Measurements from ENCODE around the gene CORO7. TPM values are rescaled to one million over a fixed set of nuclear protein-coding genes. Genes with fewer than 3 reads are reported as not detected.
A peak's percentile ranks its signal among the peaks of the same experiment; 100 is the strongest.
"Not testable (repeated sequence)": the region's sequence is repeated elsewhere in the genome, so short reads cannot be mapped to it uniquely, and the experiment has no call there.

The CORO7 gene
- total RNA-seq, 2 experiments from 2014 or later = 168 to 186 TPM

- Mint-ChIP-seq H3K36me3 (peaks cover 12% of the 10 kb centered on the region), H3K9me3 (no peaks in the 10 kb centered on the region), H3K27me3 (no peaks in the 10 kb centered on the region), H3K4me1 (peaks cover 7% of the 10 kb centered on the region), H3K4me3 (no peak overlapping the region), H3K27ac (no peak overlapping the region)
- peak; percentile 30 for DNase-seq
- POLR2A ChIA-PET = interaction anchor here (0.9 to 1.3 kb wide), 3 partner anchors 12 to 131 kb away, joined by 3 to 4 read pairs (median 3); partner anchors contain the start of gene TFAP4
- no peak for ATAC-seq (ENCODE audit: low read depth)
Measured at GRCh38 chr16:4403133-4403949, 13.1 kb downstream of the CORO7 start.

DNA sequence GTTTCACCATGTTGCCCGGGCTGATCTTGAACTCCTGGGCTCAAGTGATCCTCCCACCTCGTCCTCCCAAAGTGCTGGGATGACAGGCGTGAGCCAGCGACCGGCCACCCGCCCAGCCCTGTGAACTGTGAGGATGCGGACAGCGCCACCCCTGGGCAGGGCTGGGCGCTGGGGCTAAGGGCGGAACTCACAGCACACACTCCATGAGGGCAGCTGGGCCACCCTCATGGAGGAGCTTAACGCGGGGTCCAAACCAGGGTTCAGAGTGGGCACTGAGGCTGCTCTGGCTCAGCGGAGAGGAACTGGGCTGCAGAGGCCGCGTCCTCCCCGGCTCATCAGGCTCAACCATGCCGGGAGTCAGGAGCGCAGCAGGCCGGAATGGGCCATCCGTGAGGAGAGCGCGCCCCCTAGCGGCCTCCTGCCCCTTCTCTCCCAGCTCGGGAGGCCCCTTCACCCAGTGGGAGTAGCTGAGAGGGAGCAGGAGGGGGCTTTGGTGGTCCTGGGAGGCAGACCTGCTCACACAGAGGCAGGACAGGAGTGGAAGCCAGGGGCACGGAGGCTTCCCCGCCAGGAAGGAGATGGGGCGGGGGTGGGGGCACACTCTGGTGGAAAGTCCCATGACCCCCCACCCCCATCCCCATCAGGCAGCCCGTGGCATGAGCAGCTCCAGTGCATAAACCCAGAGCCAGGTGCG is 13.8 kb downstream of the CORO7 start:
- Mint-ChIP-seq H3K4me3 (no peak overlapping the region), H3K4me1 (peaks cover 7% of the 10 kb centered on the region), H3K27me3 (no peaks in the 10 kb centered on the region), H3K27ac (no peak overlapping the region), H3K9me3 (no peaks in the 10 kb centered on the region), H3K36me3 (peaks cover 12% of the 10 kb centered on the region)
- POLR2A ChIA-PET = interaction anchor here (1.2 to 1.3 kb wide), 2 partner anchors 13 to 130 kb away, joined by 3 to 4 read pairs; partner anchors contain the start of gene TFAP4
- DNase-seq (peak; percentile 79), ATAC-seq (ENCODE audit: low read depth) (peak; percentile 71)

DNA sequence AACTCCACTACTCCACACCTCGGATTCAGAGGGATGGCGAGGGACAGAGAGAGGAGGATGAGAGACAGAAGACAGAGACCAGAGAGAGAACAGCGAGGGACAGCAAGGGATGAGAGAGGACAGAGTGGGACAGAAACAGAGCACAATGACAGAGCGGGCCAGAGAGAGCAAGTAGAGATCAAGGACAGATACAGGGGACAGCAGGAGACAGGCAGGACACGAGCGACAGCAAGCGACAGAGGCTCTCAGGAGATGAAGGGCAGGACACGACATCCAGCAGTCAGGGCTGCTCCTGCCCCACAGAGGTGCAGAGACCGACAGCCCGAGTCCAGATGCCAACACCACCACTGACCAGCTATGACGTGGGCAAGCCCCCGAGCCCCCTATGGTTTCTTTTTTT is 14.9 kb downstream of the CORO7 start:
- Mint-ChIP-seq H3K27me3 (no peaks in the 10 kb centered on the region), H3K4me1 (peaks cover 7% of the 10 kb centered on the region), H3K4me3 (no peak overlapping the region), H3K36me3 (peaks cover 12% of the 10 kb centered on the region), H3K9me3 (no peaks in the 10 kb centered on the region), H3K27ac (no peak overlapping the region)
- DNase-seq = no peak
- POLR2A ChIA-PET = no interaction called here
- no peak for ATAC-seq (ENCODE audit: low read depth)

- DNase-seq (no peak), ATAC-seq (ENCODE audit: low read depth) (no peak)
- POLR2A ChIA-PET = no interaction called here
- Mint-ChIP-seq H3K4me1 (peaks cover 7% of the 10 kb centered on the region), H3K4me3 (no peak overlapping the region), H3K27ac (no peak overlapping the region), H3K36me3 (peaks cover 12% of the 10 kb centered on the region), H3K27me3 (no peaks in the 10 kb centered on the region), H3K9me3 (no peaks in the 10 kb centered on the region)
Measured at GRCh38 chr16:4401094-4401501, 15.3 kb downstream of the CORO7 start.

DNA sequence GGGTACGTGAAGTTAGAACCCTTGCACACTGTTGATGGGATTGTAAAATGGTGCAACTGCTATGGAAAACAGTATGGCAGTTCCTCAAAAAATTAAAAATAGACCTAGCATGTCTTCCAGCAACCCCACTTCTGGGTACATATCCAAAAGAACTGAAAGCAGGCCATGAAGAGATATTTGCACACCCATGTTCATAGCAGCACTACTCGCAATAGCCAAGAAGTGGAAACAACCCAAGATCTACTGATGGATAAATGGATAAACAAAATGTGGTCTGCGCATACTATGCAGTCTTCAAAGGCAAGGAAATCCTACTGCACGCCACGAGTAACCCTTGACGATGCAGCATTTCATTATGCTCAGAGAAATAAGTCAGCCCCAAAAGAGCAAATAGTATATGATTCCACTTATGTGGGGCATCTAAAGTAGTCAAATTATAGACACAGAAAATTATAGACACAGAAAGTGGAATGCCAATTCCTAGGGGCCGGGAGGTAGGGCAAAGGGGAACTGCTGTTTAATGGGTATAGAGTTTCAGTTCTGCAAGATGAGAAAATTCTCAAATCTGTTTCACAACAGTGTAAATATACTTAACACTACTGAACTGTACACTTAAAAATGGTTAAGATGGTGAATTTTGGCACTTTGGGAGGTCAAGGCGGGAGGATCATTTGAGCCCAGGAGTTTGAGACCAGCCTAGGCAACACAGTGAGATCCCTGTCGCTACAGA is 17.2 kb downstream of the CORO7 start:
- Mint-ChIP-seq H3K36me3 (peaks cover 13% of the 10 kb centered on the region), H3K9me3 (no peaks in the 10 kb centered on the region), H3K27me3 (no peaks in the 10 kb centered on the region), H3K27ac (no peak overlapping the region), H3K4me3 (no peak overlapping the region), H3K4me1 (peaks cover 5% of the 10 kb centered on the region)
- DNase-seq (no peak), ATAC-seq (ENCODE audit: low read depth) (no peak)
- POLR2A ChIA-PET = interaction anchor here (0.7 kb wide), 1 partner anchor 61 kb away, joined by 3 read pairs; no protein-coding TSS in a partner anchor

DNA sequence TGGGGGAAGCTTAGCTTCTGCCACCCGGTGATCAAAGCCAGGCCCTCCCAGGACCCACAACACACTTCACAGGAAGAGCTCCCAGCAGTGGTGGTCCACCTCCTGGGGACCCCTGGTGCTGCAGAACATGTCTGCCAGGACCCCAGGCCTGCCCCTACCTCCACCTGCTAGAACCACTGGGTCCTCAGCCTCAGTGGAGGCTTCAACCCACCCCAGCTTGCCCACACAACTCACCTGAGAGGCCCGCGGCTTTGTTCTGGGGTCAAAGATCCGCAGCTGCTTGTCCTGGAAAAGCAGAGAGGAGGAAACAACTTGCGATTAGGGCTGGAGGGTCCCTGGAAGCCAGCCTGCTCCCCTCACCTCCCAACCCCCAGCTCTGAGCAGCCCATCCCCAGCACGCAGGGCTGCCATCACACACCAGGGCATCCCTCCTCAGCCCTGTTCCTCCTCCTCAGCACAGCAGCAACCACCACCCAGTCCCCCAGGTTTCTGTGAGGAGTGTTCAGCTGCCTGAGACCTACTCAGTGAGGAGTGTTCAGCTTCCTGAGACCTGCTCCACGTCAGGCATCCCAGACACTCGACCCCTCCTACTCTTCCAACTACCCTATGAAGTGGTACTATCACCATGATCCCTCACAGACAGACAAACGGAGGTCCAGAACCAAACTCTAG is 21.2 kb downstream of the CORO7 start:
- Mint-ChIP-seq H3K4me1 (peaks cover 4% of the 10 kb centered on the region), H3K9me3 (no peaks in the 10 kb centered on the region), H3K27ac (peak overlapping the region; percentile 66), H3K36me3 (peaks cover 10% of the 10 kb centered on the region), H3K4me3 (no peak overlapping the region), H3K27me3 (no peaks in the 10 kb centered on the region)
- ATAC-seq (ENCODE audit: low read depth) (no peak), DNase-seq (no peak)
- POLR2A ChIA-PET = no interaction called here

DNA sequence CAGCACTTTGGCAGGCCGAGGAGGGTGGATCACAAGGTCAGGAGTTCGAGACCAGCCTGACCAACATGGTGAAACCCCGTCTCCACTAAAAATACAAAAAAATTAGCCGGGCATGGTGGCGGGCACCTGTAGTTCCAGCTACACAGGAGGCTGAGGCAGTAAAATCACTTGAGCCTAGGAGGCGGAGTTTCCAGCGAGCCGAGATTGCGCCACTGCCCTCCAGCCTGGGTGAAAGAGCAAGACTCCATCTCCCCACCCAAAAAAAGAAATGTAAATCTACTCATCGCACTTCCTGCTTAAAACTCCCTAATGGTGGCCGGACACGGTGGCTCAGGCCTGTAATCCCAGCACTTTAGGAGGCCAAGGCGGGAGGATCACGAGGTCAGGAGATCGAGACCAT is 22.5 kb downstream of the CORO7 start:
- DNase-seq; H3K4me3 Mint-ChIP-seq; ATAC-seq (ENCODE audit: low read depth); H3K36me3 Mint-ChIP-seq; H3K9me3 Mint-ChIP-seq; POLR2A ChIA-PET; H3K27ac Mint-ChIP-seq; H3K27me3 Mint-ChIP-seq; H3K4me1 Mint-ChIP-seq: not testable (repeated sequence)

- POLR2A ChIA-PET = no interaction called here
- H3K36me3 Mint-ChIP-seq = peaks cover 10% of the 10 kb centered on the region
- DNase-seq (no peak), ATAC-seq (ENCODE audit: low read depth) (no peak)
- H3K27ac Mint-ChIP-seq = no peak overlapping the region
- no peaks in the 10 kb centered on the region for H3K9me3 Mint-ChIP-seq
- peaks cover 4% of the 10 kb centered on the region for H3K4me1 Mint-ChIP-seq
- no peaks in the 10 kb centered on the region for H3K27me3 Mint-ChIP-seq
- H3K4me3 Mint-ChIP-seq = no peak overlapping the region
Measured at GRCh38 chr16:4393240-4393600, 23.2 kb downstream of the CORO7 start.

DNA sequence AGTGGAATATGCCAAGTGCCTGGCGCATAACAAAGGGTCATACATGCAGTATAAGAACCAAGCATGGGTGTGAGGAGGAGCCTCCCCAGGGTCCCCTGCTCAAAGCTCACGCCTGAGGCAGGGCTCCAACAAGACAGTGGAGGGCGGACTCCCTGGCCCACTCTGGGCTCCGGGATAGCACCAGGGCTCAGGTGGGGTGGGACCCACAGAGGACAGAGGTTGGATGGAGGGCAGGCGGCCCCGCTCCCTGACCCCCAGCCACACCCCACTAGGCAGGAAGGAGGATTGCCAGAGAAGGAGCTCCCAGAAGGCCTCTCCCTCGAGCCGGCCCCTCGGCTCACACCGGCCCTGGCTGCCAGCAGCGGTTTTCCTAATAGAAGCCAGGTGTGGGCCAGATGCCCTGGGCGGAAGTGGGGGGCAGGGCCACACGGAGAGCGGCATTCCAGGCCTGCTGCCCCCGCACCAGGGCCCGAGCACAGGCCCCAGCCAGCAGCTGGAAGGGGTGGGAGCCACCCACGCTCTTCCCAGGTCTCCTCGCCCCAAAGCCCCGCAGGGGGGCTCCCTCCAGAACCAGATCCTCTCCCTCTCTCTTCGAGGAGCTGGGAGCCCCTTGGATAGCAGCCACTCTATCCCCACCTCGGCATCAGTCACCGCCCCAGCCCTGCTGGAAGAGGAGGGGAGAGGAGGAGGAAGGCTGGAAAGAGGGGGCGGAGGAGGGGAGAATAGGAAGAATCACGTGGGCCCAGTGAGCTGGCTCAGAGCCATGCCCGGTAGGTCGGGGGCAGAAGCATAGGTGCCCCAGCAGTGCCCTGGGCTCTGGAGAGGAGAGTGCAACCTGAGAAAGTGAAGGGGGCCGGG is 23.8 kb downstream of the CORO7 start:
- ATAC-seq (ENCODE audit: low read depth) = peak; percentile 9
- H3K27me3 Mint-ChIP-seq = no peaks in the 10 kb centered on the region
- no peak overlapping the region for H3K27ac Mint-ChIP-seq
- no peak for DNase-seq
- peaks cover 4% of the 10 kb centered on the region for H3K4me1 Mint-ChIP-seq
- POLR2A ChIA-PET = no interaction called here
- no peak overlapping the region for H3K4me3 Mint-ChIP-seq
- no peaks in the 10 kb centered on the region for H3K9me3 Mint-ChIP-seq
- peaks cover 10% of the 10 kb centered on the region for H3K36me3 Mint-ChIP-seq

DNA sequence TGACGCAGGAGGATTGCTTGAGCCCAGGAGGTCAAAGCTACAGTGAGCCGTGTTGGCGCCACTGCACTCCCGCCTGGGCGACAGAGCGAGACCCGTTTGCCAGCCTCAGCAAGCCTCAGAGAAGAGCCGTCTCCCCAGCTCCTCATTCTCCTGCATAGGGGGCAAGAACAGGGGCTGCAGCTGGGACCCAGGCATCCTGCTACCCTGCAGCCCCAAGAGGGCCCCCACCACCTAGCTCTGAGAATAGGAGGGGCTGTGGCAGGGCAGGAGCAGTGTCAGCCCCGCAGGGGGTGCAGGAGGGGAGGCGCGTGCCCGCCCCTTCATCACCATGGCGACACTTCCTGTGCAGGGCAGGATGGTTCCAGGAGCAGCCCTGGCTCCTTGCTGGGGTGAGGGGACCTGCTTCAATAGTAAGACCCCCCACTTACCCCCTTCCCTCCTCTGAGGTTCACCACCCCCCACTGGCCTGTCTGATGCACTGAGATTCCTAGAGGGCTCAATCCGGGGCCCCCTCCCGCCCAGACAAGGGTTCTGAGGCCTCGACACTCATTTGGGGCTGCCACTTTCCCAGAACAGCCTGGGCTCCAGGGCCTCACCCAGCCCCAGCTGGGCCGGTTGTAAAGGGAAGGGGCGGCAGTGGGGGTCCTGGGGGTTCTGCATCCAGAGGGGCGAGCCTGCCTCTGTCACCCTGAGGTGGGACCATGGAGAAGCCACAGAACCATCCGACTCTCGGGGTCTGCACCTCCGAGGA is 24.6 kb downstream of the CORO7 start:
- H3K27ac Mint-ChIP-seq = no peak overlapping the region
- peaks cover 10% of the 10 kb centered on the region for H3K36me3 Mint-ChIP-seq
- no peaks in the 10 kb centered on the region for H3K27me3 Mint-ChIP-seq
- peak; percentile 34 for ATAC-seq (ENCODE audit: low read depth)
- POLR2A ChIA-PET = no interaction called here
- no peak for DNase-seq
- peaks cover 4% of the 10 kb centered on the region for H3K4me1 Mint-ChIP-seq
- no peaks in the 10 kb centered on the region for H3K9me3 Mint-ChIP-seq
- no peak overlapping the region for H3K4me3 Mint-ChIP-seq

DNA sequence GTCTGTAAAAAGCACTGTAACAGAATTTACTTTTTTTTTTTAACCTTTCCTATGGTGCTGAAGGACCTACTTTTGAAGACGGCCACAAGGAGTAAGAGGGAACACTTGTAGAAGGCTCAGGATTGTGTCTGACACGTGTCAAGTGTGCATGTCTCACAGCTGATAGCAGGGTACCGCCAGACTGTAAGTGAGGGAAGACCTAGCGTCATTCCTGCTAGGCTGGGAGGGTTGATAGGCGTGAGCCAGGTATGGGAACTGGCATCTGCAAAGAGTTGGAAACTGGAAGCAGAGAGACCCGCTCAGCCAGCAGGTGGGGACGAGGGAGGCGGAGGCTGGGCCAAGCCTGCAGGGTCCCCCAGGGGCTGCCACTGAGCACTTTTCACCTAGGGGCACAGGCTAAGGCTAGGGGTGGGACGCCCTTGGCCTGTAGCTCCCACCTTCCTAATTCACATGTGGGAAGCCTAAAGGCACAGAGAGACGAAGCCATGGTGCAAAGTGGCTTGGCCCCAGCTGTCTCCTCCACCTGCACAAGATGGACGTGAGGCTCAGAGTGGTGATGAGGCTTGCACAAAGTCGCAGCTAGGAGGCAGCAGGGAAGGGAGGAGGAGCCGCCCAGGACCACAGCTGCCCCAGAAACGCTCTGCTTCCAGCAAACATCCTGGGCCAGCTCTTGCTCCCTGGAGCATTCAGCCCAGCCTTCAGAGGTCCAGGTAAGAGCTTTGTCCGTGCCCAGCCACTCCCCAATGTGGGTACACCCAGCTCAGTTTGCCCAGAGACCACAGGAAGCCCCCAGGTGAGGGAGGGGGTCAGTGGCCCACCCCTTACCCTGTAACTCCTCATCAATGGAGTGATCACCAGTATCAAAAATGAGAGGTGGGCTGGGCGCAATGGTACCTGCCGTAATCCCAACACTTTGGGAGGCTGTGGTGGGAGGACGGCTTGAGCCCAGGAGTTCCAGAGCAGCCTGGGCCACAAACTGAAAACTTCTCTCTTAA is 25.8 kb downstream of the CORO7 start:
- Mint-ChIP-seq H3K9me3 (no peaks in the 10 kb centered on the region), H3K27ac (no peak overlapping the region), H3K4me3 (no peak overlapping the region), H3K27me3 (no peaks in the 10 kb centered on the region), H3K4me1 (peaks cover 4% of the 10 kb centered on the region), H3K36me3 (peaks cover 8% of the 10 kb centered on the region)
- POLR2A ChIA-PET = no interaction called here
- DNase-seq (no peak), ATAC-seq (ENCODE audit: low read depth) (no peak)

All from activated naive CD8-positive, alpha-beta T cell treated with anti-CD3 and anti-CD28 coated beads, Interleukin-2, amount 10 ng/mL, durations not matched to agents 7 days and 5 days (primary cell).